Vagina (tissue), 2 donors: ENCODE data around the gene VWA2. TPM values are rescaled to one million over a fixed set of nuclear protein-coding genes. Genes with fewer than 3 reads are reported as not detected.

ENCODE experiments used
- DNase-seq, 2 donors: peaks; one replicate each; pipeline ENCODE4 v3.0.0-alpha.2; 2017; ENCODE audit errors: extremely low spot score in 2 of 2
- H3K27ac ChIP-seq: fragments of 200-600 bp; sonication (generic); one replicate; pipeline ENCODE4 v1.5.1; 2019
- H3K27me3 ChIP-seq: fragments of 200-600 bp; sonication (generic); one replicate; pipeline ENCODE4 v1.5.1; 2019
- H3K36me3 ChIP-seq, 2 donors: fragments of 200-600 bp; sonication (generic); one replicate each; pipeline ENCODE4 v1.5.1; 2017 to 2019
- H3K4me1 ChIP-seq: fragments of 200-600 bp; sonication (generic); one replicate; pipeline ENCODE4 v1.5.1; 2019
- H3K4me3 ChIP-seq, 2 donors: fragments of 200-600 bp; sonication (generic); 1 replicate in 1 of 2; 2 replicates in 1 of 2; pipeline ENCODE4 v1.5.1; 2016 to 2019
- H3K9me3 ChIP-seq: fragments of 200-600 bp; sonication (generic); one replicate; pipeline ENCODE4 v1.5.1; 2019
- CTCF ChIP-seq, 3 experiments: fragments of 450-650 bp in 2 of 3; fragments of 200-600 bp in 1 of 3; sonication (generic) in 1 of 3; IDR thresholded peaks; one replicate each; pipeline ENCODE4 v1.5.1; 2017 to 2019; ENCODE audit warnings: antibody characterized with exemption in 3 of 3, mild to moderate bottlenecking in 2 of 3, moderate library complexity in 2 of 3
- POLR2A ChIP-seq, 2 donors: fragments of 450-650 bp; IDR thresholded peaks; one replicate each; pipeline ENCODE4 v1.6.1; 2017; ENCODE audit warnings: antibody characterized with exemption in 2 of 2, mild to moderate bottlenecking in 2 of 2, moderate library complexity in 2 of 2
- POLR2AphosphoS5 ChIP-seq, 2 donors: sonication (generic); formaldehyde crosslinking; IDR thresholded peaks; one replicate each; pipeline ENCODE4 v1.9.0; 2017; ENCODE audit warnings: antibody characterized with exemption in 2 of 2, mild to moderate bottlenecking in 2 of 2, low read depth in 1 of 2; ENCODE audit not compliant: insufficient read depth in 1 of 2
- intact Hi-C: fragments of 100-400 bp; cut with DNase I; formaldehyde crosslinking; loops from one replicate; pipeline ENCODE4 v1.15.1; 2023
- total RNA-seq: library from RNA; depleted of rRNA; stranded (reverse); fragments of >200 nt; gene quantifications from one replicate; pipeline ENCODE4 v1.2.3, GENCODE V29; 2016

Gene VWA2
- total RNA-seq, 1 donor from 2014 or later: 2.9 TPM

- intact Hi-C loops: no loop called here
- no peaks in the 10 kb centered on the region for H3K27me3 ChIP-seq
- peak overlapping the region; percentile 59 for H3K27ac ChIP-seq
- TF ChIP-seq CTCF (IDR thresholded peaks at IDR 0.05): no peak
- no peak for TF ChIP-seq POLR2A (IDR thresholded peaks at IDR 0.05)
- peak; percentile 60 to 81 for TF ChIP-seq POLR2AphosphoS5 (IDR thresholded peaks at IDR 0.05; ENCODE audit: insufficient read depth in 1 of 2, low read depth in 1 of 2)
- peaks cover 0 to 3% of the 10 kb centered on the region in 2 donors for H3K36me3 ChIP-seq
- H3K4me3 ChIP-seq: no peak overlapping the region
- H3K9me3 ChIP-seq: no peaks in the 10 kb centered on the region
- H3K4me1 ChIP-seq: peaks cover 5% of the 10 kb centered on the region
- no peak for DNase-seq
These were observed 81.4 kb downstream of the VWA2 start for GRCh38 chr10:114320249-114321116.

GRCh38 chr10:114322344-114322743, 83.3 kb downstream of the VWA2 start:
- H3K27ac ChIP-seq: no peak overlapping the region

GRCh38 chr10:114323023-114323422, 84.0 kb downstream of the VWA2 start:
- H3K27me3 ChIP-seq: no peaks in the 10 kb centered on the region
- no peak for DNase-seq
- H3K9me3 ChIP-seq: no peaks in the 10 kb centered on the region
- TF ChIP-seq POLR2AphosphoS5 (IDR thresholded peaks at IDR 0.05; ENCODE audit: insufficient read depth in 1 of 2, low read depth in 1 of 2): no peak
- TF ChIP-seq POLR2A (IDR thresholded peaks at IDR 0.05): no peak
- no peak for TF ChIP-seq CTCF (IDR thresholded peaks at IDR 0.05)
- H3K36me3 ChIP-seq: no peaks in the 10 kb centered on the region
- peaks cover 5% of the 10 kb centered on the region for H3K4me1 ChIP-seq
- no peak overlapping the region for H3K4me3 ChIP-seq
- intact Hi-C loops: no loop called here
- H3K27ac ChIP-seq: no peak overlapping the region

More at GRCh38 chr10:114322344-114322743, 83.3 kb downstream of the VWA2 start:
- Histone ChIP-seq H3K9me3 (no peaks in the 10 kb centered on the region), H3K4me3 (no peak overlapping the region), H3K27me3 (no peaks in the 10 kb centered on the region), H3K36me3 (no peaks in the 10 kb centered on the region), H3K4me1 (peaks cover 5% of the 10 kb centered on the region)
- intact Hi-C loops: no loop called here
- DNase-seq: no peak
- TF ChIP-seq CTCF (IDR thresholded peaks at IDR 0.05): no peak
- TF ChIP-seq POLR2A (IDR thresholded peaks at IDR 0.05): no peak
- TF ChIP-seq POLR2AphosphoS5 (IDR thresholded peaks at IDR 0.05; ENCODE audit: insufficient read depth in 1 of 2, low read depth in 1 of 2): no peak

- DNase-seq: no peak
- no peaks in the 10 kb centered on the region for H3K27me3 ChIP-seq
- H3K4me3 ChIP-seq: no peak overlapping the region
- peaks cover 17% of the 10 kb centered on the region for H3K4me1 ChIP-seq
- intact Hi-C loops: no loop called here
- H3K27ac ChIP-seq: no peak overlapping the region
- no peaks in the 10 kb centered on the region for H3K9me3 ChIP-seq
- H3K36me3 ChIP-seq: no peaks in the 10 kb centered on the region
- TF ChIP-seq POLR2A (IDR thresholded peaks at IDR 0.05): no peak
- no peak for TF ChIP-seq POLR2AphosphoS5 (IDR thresholded peaks at IDR 0.05; ENCODE audit: insufficient read depth in 1 of 2, low read depth in 1 of 2)
- no peak for TF ChIP-seq CTCF (IDR thresholded peaks at IDR 0.05)
These were observed 87.7 kb downstream of the VWA2 start for GRCh38 chr10:114326795-114327194.
